Lung (tissue), 4 donors: Measurements from ENCODE around the gene UGT2B11. TPM values are rescaled to one million over a fixed set of nuclear protein-coding genes. Genes with fewer than 3 reads are reported as not detected.

ENCODE experiments used
- polyA plus RNA-seq, 2 donors: library from polyadenylated mRNA; stranded (reverse); fragments of 200-250 nt; gene quantifications; one replicate each; pipeline ENCODE4 v1.2.1, GENCODE V29; 2013
- total RNA-seq, 2 donors: library from RNA; depleted of rRNA in 1 of 2; stranded (reverse); fragments of >200 nt in 1 of 2; gene quantifications; one replicate each; pipeline ENCODE4 v1.2.1, GENCODE V29; 2014 to 2021
- donor health status: Bipolar disorder and iron deficiency.
- donor health status: healthy.
- donor health status: DM: yes; HTN: yes; CAD: no.

The UGT2B11 gene
- total and polyA plus RNA-seq, 4 donors = not detected

Other genes starting within 250 kb of the UGT2B11 start
- gene UGT2B7, start 118.3 kb downstream of the UGT2B11 start, total RNA-seq = 10 to 100 TPM in 1 of 2 donors, 1 to 10 TPM in 1; 2.2 to 13.5 TPM
- under 1 TPM; 0.14 to 0.32 TPM for gene UGT2B7, start 118.3 kb downstream of the UGT2B11 start, polyA plus RNA-seq
- gene UGT2B28, start 65.7 kb upstream of the UGT2B11 start, total RNA-seq = not detected
- not detected for gene UGT2B28, start 65.7 kb upstream of the UGT2B11 start, polyA plus RNA-seq